Epithelial cell of proximal tubule (primary cell): ENCODE data around the gene SEC24C. TPM values are rescaled to one million over a fixed set of nuclear protein-coding genes. Genes with fewer than 3 reads are reported as not detected.
A peak's percentile ranks its signal among the peaks of the same experiment; 100 is the strongest.

ENCODE experiments used
- DNase-seq: peaks from one replicate; pipeline ENCODE4 v3.0.0-alpha.2; 2011; ENCODE audit warnings: low read depth
- H3K4me3 ChIP-seq: 2 replicates; pipeline ENCODE4 v1.5.1; 2011; ENCODE audit warnings: low read depth, mild to moderate bottlenecking, low read length
- total RNA-seq: library from RNA; depleted of rRNA; stranded (reverse); fragments of >200 nt; gene quantifications from 2 replicates; pipeline ENCODE4 v1.2.3, GENCODE V29; 2015
- TF ChIP-seq, protein P1 (sequence below): conservative IDR thresholded peaks from 2 replicates; pipeline ENCODE4 v1.5.1; 2012; ENCODE audit warnings: low read depth, mild to moderate bottlenecking, low read length

The SEC24C gene
- total RNA-seq, 1 donor from 2014 or later, result 54.3 TPM

- TF ChIP-seq, protein P1, sequence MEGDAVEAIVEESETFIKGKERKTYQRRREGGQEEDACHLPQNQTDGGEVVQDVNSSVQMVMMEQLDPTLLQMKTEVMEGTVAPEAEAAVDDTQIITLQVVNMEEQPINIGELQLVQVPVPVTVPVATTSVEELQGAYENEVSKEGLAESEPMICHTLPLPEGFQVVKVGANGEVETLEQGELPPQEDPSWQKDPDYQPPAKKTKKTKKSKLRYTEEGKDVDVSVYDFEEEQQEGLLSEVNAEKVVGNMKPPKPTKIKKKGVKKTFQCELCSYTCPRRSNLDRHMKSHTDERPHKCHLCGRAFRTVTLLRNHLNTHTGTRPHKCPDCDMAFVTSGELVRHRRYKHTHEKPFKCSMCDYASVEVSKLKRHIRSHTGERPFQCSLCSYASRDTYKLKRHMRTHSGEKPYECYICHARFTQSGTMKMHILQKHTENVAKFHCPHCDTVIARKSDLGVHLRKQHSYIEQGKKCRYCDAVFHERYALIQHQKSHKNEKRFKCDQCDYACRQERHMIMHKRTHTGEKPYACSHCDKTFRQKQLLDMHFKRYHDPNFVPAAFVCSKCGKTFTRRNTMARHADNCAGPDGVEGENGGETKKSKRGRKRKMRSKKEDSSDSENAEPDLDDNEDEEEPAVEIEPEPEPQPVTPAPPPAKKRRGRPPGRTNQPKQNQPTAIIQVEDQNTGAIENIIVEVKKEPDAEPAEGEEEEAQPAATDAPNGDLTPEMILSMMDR, result no peak
- peak overlapping the region; percentile 81 for H3K4me3 ChIP-seq
- no peak for DNase-seq
These were observed 66.2 kb downstream of the SEC24C start for GRCh38 chr10:73810358-73810734.

DNA sequence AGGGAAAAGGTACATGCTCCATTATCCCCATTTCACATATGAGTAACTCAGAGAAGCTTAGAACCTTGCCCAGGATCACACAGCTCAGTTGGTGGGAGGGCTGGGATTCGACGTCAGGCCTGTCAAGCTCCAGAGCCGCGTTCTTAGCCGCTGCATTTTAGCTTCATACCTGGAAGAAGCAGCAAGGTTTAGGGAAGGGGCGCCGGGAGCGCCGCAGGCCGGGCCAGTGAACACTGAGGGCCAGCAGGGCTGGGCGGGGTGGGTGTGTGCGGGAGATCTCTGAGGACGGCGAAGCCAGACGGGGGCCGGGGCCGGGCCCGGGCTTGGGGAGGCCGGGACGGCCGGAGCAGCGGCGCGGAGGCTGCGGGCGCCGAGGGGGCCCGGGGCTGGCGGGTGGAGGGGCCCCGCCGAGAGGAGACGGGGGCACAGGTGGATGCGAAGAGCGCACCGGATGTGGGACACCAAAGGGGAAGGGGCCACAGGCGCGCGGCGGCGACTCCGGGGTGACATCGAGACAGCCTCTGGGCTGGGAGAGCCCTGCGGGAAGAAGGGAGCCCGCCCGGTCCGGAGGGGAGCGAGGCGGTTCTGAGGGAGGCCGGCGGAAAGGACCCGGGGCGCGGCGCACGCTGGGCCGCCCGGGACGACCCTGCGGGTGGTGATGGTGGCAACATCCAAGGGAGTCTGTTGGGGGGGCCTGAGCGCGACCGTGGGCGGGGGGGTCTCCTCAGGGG lies 66.7 kb downstream of the SEC24C start:
- peak overlapping the region; percentile 81 for H3K4me3 ChIP-seq
- TF ChIP-seq, protein P1, result no peak
- DNase-seq, result no peak

GRCh38 chr10:73812657-73813056 lies 68.5 kb downstream of the SEC24C start:
- no peak overlapping the region for H3K4me3 ChIP-seq
- no peak for DNase-seq
- TF ChIP-seq, protein P1, result no peak

DNA sequence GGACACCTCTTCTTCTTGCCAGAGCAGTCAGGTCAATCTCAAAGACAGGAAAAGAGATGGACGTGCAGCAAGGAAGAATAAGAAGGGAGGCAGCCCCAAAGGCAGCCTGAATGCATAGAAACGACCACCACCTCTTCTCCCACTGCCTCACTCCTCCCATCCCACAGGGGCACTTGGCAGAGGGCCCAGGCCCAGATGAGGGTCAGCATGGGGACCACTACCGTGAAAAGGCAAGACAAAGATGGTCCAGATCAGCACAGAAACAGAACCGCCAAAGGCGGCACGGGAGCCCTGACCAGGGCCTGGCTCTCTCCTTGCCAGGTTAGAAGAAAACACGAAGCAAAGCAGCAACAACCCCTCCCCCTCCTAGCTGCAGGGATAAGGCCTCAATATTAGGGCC lies 69.2 kb downstream of the SEC24C start:
- no peak overlapping the region for H3K4me3 ChIP-seq
- TF ChIP-seq, protein P1, result no peak
- DNase-seq, result no peak

GRCh38 chr10:73814276-73814895 lies 70.2 kb downstream of the SEC24C start:
- TF ChIP-seq, protein P1, result no peak
- H3K4me3 ChIP-seq, result no peak overlapping the region

DNA sequence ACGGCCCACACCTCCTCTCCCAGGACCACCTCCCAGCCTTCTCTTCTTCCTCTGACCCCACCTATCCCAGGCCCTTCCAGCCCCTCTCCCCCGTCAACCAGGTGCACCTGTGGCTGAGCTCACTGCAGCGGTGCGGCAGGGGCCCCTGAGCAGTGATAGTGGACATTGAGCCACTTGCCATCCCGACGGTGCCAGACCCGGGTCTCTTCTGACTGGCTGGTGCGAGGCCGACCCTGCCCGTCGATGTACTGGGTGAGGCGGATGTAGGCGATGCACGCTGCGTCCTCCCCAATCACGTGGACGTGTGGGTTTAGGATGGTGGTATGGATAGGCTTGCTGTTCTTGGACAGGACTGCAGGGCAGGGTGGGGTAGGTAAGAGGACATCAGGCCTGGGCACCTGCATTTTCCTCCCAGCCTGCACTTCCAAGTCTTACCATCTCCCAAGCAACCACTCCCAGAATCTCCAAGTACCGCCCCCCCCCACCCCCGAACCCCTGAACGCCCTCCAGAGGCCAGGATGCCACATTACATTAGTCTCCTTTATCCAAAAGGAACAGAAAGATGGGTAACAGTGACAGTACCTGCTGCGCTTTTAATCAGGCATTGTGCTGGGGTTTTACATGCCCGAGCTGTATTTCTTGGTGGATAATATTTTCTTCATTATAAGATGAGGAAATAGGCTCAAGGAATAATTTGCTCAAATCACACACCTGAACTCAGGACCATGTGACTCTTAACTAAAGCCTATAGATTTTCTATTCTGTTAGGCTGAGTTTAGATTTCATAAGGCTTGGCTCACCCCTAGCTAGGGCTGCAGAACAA lies 70.9 kb downstream of the SEC24C start:
- TF ChIP-seq, protein P1, result peak; percentile 35
- no peak overlapping the region for H3K4me3 ChIP-seq
- no peak for DNase-seq

More at GRCh38 chr10:73814276-73814895, 70.2 kb downstream of the SEC24C start:
- DNase-seq, result no peak
